GM21825 (cell line): ENCODE measurements around the gene FMN2.

ENCODE experiments used
- ATAC-seq: cut with Tn5 transposase; IDR thresholded peaks from one replicate; pipeline ENCODE4 v1.9.1; 2021; ENCODE audit warnings: mild to moderate bottlenecking, moderate library complexity; ENCODE audit not compliant: unreplicated experiment

Gene FMN2

DNA sequence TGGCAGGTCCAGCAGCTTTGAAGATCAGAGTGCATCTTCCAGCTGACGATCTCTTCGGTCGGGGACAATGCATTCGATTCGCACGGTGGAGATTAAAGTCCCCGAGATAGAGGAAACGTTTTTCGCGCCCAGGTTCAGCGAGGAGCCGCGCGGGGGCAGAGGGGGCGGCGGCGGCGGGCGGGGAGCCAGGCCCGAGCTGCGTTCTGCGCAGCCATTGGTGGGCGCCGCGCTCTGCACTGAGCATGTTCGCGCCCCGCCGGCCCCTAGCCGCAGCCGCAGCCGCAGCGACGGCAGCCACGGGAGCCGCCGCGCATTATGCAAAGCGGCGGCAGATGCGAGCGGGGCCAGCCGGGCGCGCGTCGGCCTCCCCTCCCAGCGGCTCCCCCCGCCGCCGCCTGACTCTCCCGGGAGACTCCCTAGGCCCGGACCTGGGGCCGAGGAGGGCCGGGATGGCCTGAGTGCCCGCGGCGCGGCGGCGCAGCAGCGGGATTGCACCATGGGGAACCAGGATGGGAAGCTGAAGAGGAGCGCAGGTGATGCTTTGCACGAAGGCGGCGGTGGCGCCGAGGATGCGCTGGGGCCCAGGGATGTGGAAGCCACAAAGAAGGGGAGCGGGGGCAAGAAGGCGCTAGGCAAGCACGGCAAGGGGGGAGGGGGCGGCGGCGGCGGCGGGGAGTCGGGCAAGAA, at the start of gene FMN2:
Gene FMN2, plus strand, starts transcription at position 270 of the 687 bp plus-strand sequence. Its CDS starts 227 bp downstream, at position 497.
- ATAC-seq = no peak

DNA sequence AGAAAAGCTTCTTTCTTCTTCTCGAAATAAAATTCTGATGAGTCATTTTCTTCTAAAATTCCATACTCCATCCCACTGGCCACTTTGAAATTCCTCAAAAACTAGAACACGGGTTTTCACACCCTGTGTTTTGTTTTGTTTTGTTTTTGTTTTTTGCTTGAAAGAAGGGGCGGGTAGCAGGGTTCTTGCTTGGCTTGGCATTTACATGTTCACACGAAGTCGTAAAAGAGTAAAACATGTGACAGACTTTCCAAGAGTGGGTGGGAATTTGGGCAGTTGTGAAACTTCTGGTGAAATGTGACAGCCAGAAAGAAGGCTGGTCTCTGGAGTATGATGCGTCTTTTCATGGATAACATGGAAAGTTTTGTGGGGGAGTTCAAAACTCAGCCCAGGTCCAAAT, 47.1 kb upstream of the FMN2 start:
- ATAC-seq = no peak

DNA sequence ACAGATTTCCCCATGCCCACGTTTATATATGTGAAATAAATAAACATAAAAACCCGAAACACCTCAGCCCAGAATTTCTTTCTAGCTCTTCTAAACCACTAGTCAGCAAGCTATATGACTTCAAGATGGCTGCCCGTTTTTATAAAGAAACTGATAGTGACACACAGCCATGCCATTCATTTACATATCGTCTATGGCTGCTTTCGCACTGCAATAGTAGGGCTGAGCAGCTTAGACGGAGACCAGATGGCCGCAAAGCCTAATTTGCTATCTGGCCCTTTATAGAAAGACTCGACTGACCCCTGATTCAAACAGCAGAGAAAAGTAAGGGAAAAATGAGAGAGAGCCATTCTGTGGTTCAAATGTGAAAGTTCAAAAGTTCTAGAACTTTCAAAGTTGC, 45.7 kb upstream of the FMN2 start:
- ATAC-seq = no peak

DNA sequence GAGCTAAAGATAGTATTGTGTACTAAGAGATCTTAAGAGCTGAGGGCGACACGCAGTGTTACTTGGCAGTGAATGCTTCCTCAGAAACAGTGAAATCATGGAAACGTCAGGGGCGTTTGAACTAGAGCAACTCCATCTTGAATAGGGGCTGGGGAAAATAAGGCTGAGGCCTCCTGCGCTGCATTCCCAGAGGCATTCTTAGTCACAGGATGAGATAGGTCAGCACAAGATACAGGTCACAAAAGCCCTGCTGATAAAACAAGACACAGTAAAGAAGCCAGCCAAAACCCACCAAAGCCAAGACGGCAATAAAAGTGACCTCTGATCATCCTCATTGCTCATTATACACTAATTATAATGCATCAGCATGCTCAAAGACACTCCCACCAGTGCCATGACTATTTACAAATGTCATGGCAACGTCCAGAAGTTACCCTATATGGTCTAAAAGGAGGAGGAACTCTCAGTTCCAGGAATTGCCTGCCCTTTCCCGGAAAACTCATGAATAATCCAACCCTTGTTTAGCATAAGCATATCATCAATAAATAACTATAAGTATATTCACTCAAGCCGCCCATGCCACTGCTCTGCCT, 37.5 kb upstream of the FMN2 start:
- no peak for ATAC-seq

DNA sequence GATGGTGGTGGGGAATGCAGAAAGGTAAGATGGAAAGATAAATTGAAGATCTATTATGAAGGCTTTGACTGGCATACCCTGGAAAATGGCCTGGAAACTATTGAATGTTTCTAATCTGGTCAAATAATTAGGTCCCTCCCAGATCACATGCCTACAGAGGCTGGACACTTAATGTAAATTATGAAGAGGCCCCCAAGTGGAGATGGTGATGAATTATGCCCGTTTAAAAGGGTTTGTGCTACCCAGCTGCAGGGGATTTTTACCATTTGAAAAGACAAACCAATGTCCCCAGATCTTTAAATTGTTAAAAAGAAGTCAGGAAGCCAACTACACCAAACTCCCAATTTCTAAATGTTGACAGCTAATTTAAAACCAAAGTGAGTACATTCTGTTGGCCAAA, 35.7 kb upstream of the FMN2 start:
- ATAC-seq = no peak

DNA sequence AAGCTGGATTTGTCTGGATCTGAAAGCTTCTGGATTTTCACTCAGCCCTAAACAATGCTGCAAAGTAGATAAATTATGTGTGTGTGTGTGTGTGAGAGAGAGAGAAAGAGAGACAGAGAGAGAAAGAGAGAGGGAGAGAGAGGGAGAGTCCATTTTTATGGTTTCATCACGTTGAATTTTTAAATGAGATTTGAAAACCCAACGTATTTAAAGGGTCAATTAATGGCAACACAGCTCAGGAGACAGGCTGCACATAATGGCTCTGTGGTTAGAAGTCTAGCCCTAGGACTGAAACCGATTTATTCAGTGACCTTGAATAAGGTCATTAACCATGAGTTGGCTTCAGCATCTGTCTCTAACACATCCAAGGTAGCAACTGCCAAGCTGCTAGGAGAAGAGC, 35.3 kb upstream of the FMN2 start:
- no peak for ATAC-seq

DNA sequence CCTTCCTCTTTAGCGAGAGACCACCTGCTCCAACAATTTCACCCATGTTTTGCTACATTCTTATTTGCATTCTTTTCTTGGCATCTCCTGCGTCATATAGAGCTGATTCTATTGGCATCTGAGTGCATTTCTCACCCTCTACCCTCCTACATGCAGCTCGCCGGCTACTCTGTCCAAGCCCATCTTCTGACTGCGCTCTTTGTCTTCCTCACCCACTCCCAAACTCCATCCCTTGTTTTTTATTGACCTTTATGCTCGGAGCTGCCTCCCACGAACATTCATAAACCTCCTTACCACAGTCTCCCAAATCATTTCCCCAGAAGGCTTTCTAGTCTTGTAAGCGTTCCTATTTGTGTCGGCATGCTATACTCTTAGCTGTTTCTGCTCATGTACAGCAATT, 33.6 kb upstream of the FMN2 start:
- ATAC-seq = no peak

DNA sequence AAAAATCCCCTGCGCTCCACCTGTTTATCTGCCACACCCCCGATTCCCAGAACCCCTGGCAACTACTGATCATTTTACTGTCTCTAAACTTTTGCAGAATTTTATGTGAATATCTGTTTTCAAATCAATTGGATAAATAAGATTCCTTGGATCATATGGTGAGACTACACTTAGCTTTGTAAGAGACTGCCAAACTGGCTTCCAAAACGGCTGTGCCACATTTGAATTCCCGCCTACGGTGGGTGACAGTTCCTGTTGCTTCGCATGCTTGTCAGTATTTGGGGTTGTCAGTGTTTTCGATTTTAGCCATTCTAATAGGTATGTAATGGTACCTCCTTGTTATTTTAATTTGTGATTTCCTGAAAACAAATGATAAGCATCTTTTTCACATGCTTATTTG, 22.7 kb upstream of the FMN2 start:
- no peak for ATAC-seq

DNA sequence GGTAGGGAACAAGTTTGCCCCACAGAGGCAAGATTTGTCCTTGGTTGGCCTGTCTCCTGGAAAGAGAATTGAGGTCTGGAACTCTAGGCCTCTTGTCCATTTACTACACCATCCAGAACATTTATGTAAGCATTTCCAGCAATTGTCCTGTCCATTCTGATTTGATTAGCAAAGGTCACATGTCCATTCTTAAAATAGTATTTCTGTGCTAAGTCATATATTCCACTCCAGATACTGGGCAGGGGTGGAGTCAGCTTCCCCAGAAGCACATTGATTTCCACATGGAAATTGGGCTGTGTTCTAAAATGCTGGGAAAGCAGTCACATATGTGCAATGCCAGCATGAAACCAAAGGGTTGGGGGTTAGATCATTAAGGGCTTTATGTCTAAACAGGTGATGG, 21.5 kb upstream of the FMN2 start:
- no peak for ATAC-seq

DNA sequence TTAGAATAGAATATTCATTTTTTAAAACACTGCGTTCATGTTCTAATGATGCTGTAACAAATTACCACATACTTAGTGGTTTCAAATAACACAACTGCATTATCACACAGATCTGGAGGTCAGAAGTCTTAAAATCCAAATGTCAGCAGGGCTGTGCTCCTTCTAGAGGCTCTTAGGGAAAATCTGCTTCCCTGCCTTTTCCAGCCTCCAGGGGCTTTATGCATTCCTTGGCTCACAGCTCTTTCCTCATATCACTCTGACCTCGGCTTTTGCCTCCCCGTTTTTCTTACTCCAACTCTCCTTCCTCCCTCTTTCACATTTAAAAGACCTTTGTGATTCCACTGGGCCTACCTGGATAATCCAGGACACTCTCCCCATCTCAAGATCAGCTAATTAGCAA, 18.6 kb upstream of the FMN2 start:
- no peak for ATAC-seq

DNA sequence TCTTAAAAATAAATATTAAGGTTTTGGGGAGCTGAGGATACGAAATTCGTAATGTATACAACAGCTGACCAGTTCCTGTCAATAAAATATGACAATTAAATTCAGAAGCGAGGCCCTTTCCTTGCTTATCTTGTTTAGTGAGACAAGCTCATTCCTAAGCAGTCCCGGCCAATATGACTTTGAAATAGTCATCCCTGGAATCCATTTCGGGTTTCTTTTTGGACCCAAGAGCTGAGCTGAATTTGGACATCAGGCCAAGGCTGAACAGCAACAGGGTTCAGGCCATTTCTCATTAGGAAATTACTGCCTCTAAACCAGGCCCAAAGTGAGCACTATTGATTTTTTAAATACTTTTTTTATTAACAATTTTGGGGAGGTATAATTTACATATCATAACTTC, 17.3 kb upstream of the FMN2 start:
- ATAC-seq = no peak

DNA sequence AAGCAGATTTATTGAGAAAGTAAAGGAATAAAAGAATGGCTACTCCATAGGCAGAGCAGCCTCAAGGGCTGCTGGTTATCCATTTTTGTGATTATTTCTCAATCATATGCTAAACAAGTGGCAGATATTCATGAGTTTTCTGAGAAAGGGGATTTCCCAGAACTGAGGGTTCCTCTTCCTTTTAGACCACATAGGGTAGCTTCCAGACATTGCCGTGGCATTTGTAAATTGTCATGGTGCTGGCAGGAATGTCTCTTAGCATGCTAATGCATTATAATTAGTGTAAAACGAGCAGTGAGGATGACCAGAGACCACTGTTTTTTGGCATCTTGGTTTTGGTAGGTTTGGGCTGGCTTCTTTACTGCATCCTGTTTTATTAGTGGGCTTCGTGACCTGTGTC, 16.8 kb upstream of the FMN2 start:
- no peak for ATAC-seq

DNA sequence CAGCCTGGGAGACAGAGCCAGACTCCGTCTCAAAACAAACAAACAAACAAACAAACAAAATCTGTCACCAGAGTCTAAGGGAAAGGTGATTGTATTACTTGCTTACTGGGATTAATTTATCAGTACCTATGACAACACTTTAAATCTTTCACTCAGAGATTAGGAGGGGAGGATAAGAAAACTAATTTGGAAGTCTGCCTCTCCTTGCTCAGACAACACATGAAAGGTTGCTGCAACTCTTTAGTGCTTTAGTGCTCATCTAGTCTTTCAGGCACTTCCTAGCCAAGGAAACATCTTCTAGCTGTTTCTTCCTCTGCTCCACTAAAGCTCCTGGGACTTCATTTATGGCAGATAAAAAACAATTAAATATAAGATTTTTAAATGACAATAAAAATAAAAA, 7.3 kb upstream of the FMN2 start:
- no peak for ATAC-seq

DNA sequence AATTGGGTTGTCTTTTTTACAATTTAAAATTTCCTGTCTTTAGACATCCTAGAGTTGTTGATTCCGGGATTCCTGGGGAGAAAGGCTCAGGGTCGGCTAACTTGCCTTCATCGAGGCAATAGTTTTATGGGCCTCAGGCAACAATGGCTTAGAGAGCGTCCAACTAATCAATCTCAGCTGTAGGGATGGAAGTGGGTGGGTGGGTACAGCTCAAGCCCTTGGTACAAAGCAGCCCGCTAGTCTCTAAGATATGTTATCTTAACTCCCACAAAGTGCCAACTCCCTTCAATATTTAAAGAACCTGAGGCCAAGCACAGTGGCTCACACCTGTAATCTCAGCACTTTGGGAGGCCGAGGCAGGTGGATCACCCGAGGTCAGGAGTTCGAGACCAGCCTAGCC, 6.9 kb upstream of the FMN2 start:
- no peak for ATAC-seq

DNA sequence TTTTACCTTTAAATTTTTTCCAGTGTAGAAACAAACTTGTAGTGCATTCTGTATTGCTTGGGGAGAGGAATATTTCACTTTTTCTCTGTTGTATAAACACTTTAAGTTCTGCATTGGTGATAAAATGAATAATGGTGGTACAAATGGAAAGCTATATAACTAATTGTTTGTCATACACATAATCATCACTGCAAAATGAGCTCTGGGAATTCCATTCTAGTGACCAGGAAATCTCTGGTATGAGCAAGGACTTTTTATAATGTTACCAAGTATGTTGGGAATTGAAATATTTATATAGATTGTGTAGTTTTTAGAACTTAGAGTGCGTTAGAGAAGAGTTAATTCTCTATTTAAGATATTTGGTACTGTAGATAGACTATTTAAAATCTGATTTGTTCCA, 5.0 kb upstream of the FMN2 start:
- ATAC-seq = no peak

DNA sequence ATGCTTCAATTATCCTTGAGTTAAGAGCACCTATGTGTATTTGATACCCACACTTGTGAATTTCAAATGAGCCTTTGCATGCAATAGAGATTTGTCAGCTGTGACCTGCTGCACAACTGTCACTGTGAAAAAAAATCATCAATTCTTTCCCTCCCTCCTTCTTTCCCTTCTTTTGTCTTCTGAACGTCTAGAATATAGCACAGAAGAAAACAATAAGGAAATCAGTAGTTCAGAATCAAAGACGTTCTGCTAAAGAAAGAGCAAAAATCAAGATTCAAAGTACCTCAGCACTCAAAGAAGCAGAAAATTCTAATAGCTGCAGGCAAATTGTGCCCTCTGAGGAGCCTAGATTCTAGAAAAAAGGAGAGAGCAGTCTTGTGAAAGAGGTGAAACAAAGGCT, 1.7 kb upstream of the FMN2 start:
- ATAC-seq = no peak

DNA sequence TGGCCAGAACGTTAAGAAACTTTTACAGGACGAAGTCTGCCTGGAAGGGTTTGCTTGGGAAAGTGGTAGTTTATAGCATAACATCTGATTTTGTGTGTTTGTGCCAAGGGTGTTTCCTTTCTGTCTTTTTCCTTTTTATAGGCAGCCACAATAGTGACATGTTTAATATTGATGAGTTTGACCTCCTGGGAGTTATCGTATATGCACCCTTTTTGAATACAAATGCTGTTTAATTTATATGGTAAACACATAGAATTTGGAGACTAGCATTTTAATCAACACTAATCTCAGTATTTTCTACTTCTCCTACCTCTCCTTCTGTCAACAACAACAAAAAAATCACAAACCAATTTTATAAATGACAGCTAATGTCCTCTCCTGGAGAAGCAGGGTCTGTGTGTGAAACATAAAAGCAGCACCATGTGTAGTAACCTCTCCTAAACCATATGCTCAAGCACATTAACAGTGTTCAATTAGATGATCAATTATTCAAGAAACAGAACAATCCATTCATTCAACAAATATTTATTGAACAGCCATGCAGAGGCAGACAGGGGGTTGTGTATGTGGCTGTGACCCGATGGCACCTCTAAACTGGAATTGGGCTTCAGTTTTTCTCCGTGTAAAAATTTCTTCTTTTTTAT, 604 bp upstream of the FMN2 start:
- no peak for ATAC-seq

DNA sequence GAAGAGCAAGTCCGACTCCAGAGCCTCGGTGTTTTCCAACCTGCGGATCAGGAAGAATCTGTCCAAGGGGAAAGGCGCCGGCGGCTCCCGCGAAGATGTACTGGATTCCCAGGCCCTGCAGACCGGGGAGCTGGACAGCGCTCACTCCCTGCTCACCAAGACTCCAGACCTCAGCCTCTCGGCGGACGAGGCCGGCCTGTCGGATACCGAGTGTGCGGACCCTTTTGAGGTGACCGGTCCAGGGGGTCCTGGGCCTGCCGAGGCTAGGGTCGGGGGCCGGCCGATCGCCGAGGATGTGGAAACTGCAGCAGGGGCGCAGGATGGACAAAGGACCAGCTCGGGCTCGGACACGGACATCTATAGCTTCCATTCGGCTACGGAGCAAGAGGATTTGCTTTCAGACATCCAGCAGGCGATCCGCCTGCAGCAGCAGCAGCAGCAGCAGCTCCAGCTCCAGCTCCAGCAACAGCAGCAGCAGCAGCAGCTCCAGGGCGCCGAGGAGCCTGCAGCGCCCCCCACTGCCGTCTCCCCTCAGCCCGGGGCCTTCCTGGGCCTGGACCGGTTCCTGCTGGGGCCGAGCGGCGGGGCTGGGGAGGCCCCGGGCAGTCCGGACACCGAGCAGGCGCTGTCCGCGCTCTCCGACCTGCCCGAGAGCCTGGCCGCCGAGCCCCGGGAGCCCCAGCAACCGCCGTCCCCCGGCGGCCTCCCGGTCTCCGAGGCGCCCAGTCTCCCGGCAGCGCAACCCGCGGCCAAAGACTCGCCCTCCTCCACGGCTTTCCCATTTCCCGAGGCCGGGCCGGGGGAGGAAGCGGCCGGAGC, 827 bp downstream of the FMN2 start:
- no peak for ATAC-seq

DNA sequence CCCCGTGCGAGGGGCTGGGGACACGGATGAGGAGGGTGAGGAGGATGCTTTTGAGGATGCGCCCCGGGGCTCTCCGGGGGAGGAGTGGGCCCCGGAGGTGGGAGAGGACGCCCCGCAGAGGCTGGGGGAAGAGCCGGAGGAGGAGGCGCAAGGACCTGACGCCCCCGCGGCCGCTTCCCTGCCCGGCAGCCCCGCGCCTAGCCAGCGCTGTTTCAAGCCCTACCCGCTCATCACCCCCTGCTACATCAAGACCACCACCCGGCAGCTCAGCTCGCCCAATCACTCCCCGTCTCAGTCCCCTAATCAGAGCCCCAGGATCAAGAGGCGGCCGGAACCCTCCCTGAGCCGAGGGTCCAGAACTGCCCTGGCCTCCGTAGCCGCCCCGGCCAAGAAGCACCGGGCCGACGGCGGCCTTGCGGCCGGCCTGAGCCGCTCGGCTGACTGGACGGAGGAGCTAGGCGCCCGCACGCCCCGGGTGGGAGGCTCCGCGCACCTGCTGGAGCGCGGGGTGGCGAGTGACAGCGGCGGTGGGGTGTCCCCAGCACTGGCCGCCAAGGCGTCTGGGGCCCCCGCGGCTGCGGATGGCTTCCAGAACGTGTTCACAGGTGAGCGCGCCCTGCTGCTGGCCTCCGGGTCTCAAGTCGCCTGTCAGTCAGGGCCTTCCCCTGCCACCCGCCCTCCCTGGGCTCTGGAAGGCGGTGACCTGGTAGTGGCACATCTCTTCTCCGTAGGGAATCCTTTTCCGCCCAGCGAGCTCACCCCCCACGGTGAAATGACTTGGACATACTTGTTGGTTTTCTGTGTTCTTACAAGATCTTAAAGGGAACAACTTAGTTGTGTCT, 1.7 kb downstream of the FMN2 start:
- no peak for ATAC-seq

DNA sequence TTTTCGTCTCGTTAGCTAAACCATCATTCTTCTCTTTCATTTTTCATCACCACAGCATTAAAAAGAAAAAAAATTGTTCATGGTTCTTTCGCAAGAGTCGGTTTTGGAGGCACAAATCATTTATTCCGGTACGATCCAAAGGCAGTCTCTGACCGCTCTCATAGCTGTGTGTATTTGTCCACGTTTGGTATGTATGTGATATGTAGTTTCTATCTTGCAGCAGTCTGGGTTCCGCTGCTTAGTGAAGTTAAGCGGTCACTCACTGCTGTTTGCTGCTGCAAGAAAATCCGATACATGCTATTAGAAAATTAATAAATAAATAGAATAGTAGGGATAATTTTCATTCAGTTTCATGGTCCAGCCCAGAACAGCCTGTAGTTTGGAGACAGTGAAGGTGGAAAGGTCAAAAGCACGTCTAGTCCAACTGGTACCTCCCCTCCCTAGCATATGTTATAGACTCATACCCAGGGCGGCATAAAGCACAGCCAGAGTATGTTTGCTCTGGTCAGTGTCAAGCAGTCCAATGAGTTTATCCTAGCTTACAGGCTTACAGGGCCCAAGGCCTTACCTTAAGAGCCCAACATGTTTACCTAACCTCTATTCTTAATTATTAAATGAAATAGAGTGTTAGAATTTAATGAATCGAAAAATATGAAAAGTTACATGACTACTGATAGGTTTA, 2.5 kb downstream of the FMN2 start:
- ATAC-seq = no peak
